ENCODE results near the gene UBE4A. TPM values are rescaled to one million over a fixed set of nuclear protein-coding genes. Genes with fewer than 3 reads are reported as not detected.

UBE4A gene
- total and polyA plus RNA-seq, 9 of the 15 experiments (the other 6 are each of a cell fraction or from before 2014, with no cell fraction given), result 13.5 to 45.2 (median 26.8) TPM

DNA sequence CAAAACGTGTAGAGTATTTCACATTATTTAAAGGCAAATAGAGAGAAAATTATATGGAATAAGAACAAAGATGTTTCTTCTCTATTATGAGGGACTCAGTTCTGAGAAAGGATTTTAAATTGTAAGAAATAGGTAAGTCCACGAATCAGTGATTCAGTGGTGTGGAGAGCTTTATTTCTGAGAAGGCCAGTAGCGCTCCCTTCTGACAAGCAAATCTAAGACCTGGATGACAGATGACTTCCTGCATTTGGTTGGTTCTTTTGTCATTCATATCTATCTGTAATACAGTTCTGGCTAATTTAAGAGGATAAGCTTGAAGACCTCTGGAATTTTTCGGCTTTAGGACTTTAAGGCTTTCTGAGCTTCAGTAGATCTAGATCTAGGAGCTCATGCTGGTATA lies 47.9 kb upstream of the UBE4A start (continued):
- TF ChIP-seq RBM15 (IDR thresholded peaks at IDR 0.05; ENCODE audit: insufficient read depth, low read length) (no peak), XRCC5 (IDR thresholded peaks at IDR 0.05; ENCODE audit: low read depth, low read length) (no peak), CBX2 (IDR thresholded peaks at IDR 0.05; ENCODE audit: insufficient read depth, low read length, poor library complexity, severe bottlenecking) (no peak), NUFIP1 (IDR thresholded peaks at IDR 0.05; ENCODE audit: partially characterized antibody) (no peak), KAT7 (CRISPR knock-in tag; IDR thresholded peaks at IDR 0.05; ENCODE audit: borderline replicate concordance) (no peak), CBFA2T2 (conservative IDR thresholded peaks at IDR 0.05) (no peak), ETV6 (IDR thresholded peaks at IDR 0.05; ENCODE audit: borderline replicate concordance in 1 of 2, low read depth in 2 of 2, low read length in 1 of 2) (no peak), ETV6 (CRISPR knock-in tag; IDR thresholded peaks at IDR 0.05; ENCODE audit: borderline replicate concordance) (no peak), SMAD4 (CRISPR knock-in tag; conservative IDR thresholded peaks at IDR 0.05) (no peak), RBM39 (optimal IDR thresholded peaks at IDR 0.05; ENCODE audit: low read depth, low read length) (no peak), RFX7 (CRISPR knock-in tag; IDR thresholded peaks at IDR 0.05) (no peak), TOE1 (IDR thresholded peaks at IDR 0.05; ENCODE audit: borderline replicate concordance) (no peak), TOE1 (CRISPR knock-in tag; IDR thresholded peaks at IDR 0.05; ENCODE audit: borderline replicate concordance, low read depth) (no peak), POLR2G (IDR thresholded peaks at IDR 0.05; ENCODE audit: low read depth, low read length) (no peak), ZNF239 (CRISPR knock-in tag; IDR thresholded peaks at IDR 0.05) (no peak), FIP1L1 (IDR thresholded peaks at IDR 0.05; ENCODE audit: low read depth, low read length, poor library complexity, severe bottlenecking) (no peak), ZNF24 (IDR thresholded peaks at IDR 0.05) (no peak), ZNF311 (CRISPR knock-in tag; IDR thresholded peaks at IDR 0.05) (no peak), NCOA6 (IDR thresholded peaks at IDR 0.05) (no peak), CBFB (CRISPR knock-in tag; IDR thresholded peaks at IDR 0.05) (no peak)
- TF ChIP-seq, protein P1, sequence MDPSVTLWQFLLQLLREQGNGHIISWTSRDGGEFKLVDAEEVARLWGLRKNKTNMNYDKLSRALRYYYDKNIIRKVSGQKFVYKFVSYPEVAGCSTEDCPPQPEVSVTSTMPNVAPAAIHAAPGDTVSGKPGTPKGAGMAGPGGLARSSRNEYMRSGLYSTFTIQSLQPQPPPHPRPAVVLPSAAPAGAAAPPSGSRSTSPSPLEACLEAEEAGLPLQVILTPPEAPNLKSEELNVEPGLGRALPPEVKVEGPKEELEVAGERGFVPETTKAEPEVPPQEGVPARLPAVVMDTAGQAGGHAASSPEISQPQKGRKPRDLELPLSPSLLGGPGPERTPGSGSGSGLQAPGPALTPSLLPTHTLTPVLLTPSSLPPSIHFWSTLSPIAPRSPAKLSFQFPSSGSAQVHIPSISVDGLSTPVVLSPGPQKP (CRISPR knock-in tag; IDR thresholded peaks at IDR 0.05), result no peak
- TF ChIP-seq, protein P2, sequence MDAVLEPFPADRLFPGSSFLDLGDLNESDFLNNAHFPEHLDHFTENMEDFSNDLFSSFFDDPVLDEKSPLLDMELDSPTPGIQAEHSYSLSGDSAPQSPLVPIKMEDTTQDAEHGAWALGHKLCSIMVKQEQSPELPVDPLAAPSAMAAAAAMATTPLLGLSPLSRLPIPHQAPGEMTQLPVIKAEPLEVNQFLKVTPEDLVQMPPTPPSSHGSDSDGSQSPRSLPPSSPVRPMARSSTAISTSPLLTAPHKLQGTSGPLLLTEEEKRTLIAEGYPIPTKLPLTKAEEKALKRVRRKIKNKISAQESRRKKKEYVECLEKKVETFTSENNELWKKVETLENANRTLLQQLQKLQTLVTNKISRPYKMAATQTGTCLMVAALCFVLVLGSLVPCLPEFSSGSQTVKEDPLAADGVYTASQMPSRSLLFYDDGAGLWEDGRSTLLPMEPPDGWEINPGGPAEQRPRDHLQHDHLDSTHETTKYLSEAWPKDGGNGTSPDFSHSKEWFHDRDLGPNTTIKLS (IDR thresholded peaks at IDR 0.05; ENCODE audit: borderline replicate concordance, low read depth), result no peak
- TF ChIP-seq, protein P3, sequence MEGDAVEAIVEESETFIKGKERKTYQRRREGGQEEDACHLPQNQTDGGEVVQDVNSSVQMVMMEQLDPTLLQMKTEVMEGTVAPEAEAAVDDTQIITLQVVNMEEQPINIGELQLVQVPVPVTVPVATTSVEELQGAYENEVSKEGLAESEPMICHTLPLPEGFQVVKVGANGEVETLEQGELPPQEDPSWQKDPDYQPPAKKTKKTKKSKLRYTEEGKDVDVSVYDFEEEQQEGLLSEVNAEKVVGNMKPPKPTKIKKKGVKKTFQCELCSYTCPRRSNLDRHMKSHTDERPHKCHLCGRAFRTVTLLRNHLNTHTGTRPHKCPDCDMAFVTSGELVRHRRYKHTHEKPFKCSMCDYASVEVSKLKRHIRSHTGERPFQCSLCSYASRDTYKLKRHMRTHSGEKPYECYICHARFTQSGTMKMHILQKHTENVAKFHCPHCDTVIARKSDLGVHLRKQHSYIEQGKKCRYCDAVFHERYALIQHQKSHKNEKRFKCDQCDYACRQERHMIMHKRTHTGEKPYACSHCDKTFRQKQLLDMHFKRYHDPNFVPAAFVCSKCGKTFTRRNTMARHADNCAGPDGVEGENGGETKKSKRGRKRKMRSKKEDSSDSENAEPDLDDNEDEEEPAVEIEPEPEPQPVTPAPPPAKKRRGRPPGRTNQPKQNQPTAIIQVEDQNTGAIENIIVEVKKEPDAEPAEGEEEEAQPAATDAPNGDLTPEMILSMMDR (IDR thresholded peaks at IDR 0.05 in 2 of 3, conservative IDR thresholded peaks at IDR 0.05 in 1 of 3; ENCODE audit: insufficient read depth in 2 of 3, low read depth in 1 of 3, low read length in 3 of 3), result peak in 2 of 3 experiments; percentile 13 to 33; a peak in 1 of 6 replicates

All from K562 (cell line).